Right atrium auricular region (tissue), 2 donors: ENCODE data around the gene FRY. TPM values are rescaled to one million over a fixed set of nuclear protein-coding genes. Genes with fewer than 3 reads are reported as not detected.

Experiments used
- DNase-seq: peaks from one replicate; pipeline ENCODE4 v3.0.0-alpha.2; 2019; ENCODE audit warnings: low spot score
- H3K27ac ChIP-seq, 2 donors: fragments of 200-600 bp; sonication (generic); 1 replicate in 1 of 2; 2 replicates in 1 of 2; pipeline ENCODE4 v1.5.1; 2016 to 2019
- H3K27me3 ChIP-seq, 2 donors: fragments of 200-600 bp; sonication (generic); one replicate each; pipeline versions ENCODE4 v1.5.1 to v1.6.0; 2017 to 2019
- H3K36me3 ChIP-seq: fragments of 200-600 bp; sonication (generic); one replicate; pipeline ENCODE4 v1.5.1; 2016
- H3K4me1 ChIP-seq, 2 donors: fragments of 200-600 bp; sonication (generic); one replicate each; pipeline versions ENCODE4 v1.5.1 to v1.6.0; 2017 to 2019
- H3K4me3 ChIP-seq, 2 donors: fragments of 200-600 bp; sonication (generic); 1 replicate in 1 of 2; 2 replicates in 1 of 2; pipeline ENCODE4 v1.5.1; 2017 to 2019; ENCODE audit warnings: mild to moderate bottlenecking in 1 of 2, moderate library complexity in 1 of 2
- H3K9me3 ChIP-seq, 2 donors: fragments of 200-600 bp; sonication (generic); one replicate each; pipeline ENCODE4 v1.5.1; 2019
- total RNA-seq, 2 donors: library from RNA; depleted of rRNA; stranded (reverse); fragments of >200 nt; gene quantifications; one replicate each; pipeline ENCODE4 v1.1.0, GENCODE V29; 2016
- TF ChIP-seq, protein P1 (sequence below), 2 donors: fragments of 200-600 bp; sonication (generic); IDR thresholded peaks; one replicate each; pipeline ENCODE4 v1.5.1; 2019; ENCODE audit warnings: antibody characterized with exemption in 2 of 2

Gene FRY
- total RNA-seq, 2 donors from 2014 or later = 94.8 to 183 TPM

- peaks cover 0 to 42% of the 10 kb centered on the region in 2 donors for H3K4me1 ChIP-seq
- no peaks in the 10 kb centered on the region for H3K9me3 ChIP-seq
- H3K36me3 ChIP-seq = peaks cover 4% of the 10 kb centered on the region
Measured at GRCh38 chr13:32254916-32255723, 223.5 kb downstream of the FRY start.

GRCh38 chr13:32255724-32256109 is 224.1 kb downstream of the FRY start:
- TF ChIP-seq, protein P1, sequence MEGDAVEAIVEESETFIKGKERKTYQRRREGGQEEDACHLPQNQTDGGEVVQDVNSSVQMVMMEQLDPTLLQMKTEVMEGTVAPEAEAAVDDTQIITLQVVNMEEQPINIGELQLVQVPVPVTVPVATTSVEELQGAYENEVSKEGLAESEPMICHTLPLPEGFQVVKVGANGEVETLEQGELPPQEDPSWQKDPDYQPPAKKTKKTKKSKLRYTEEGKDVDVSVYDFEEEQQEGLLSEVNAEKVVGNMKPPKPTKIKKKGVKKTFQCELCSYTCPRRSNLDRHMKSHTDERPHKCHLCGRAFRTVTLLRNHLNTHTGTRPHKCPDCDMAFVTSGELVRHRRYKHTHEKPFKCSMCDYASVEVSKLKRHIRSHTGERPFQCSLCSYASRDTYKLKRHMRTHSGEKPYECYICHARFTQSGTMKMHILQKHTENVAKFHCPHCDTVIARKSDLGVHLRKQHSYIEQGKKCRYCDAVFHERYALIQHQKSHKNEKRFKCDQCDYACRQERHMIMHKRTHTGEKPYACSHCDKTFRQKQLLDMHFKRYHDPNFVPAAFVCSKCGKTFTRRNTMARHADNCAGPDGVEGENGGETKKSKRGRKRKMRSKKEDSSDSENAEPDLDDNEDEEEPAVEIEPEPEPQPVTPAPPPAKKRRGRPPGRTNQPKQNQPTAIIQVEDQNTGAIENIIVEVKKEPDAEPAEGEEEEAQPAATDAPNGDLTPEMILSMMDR (IDR thresholded peaks at IDR 0.05) = no peak
- DNase-seq = no peak
- Histone ChIP-seq H3K4me1 (peaks cover 0 to 48% of the 10 kb centered on the region in 2 donors), H3K27ac (peak overlapping the region; percentile 79 to 87), H3K36me3 (peaks cover 4% of the 10 kb centered on the region), H3K9me3 (no peaks in the 10 kb centered on the region), H3K4me3 (peak overlapping the region; percentile 11 to 38), H3K27me3 (no peaks in the 10 kb centered on the region)

More at GRCh38 chr13:32254916-32255723, 223.5 kb downstream of the FRY start:
- peak overlapping the region; percentile 79 to 87 for H3K27ac ChIP-seq
- H3K4me3 ChIP-seq = peak overlapping the region; percentile 11 to 38
- DNase-seq = no peak
- TF ChIP-seq, protein P1 (IDR thresholded peaks at IDR 0.05) = no peak
- no peaks in the 10 kb centered on the region for H3K27me3 ChIP-seq

GRCh38 chr13:32256243-32256642 is 224.7 kb downstream of the FRY start:
- TF ChIP-seq, protein P1 (IDR thresholded peaks at IDR 0.05) = no peak

GRCh38 chr13:32257649-32258048 is 226.1 kb downstream of the FRY start:
- no peaks in the 10 kb centered on the region for H3K27me3 ChIP-seq
- peaks cover 0 to 64% of the 10 kb centered on the region in 2 donors for H3K4me1 ChIP-seq
- peaks cover 4% of the 10 kb centered on the region for H3K36me3 ChIP-seq
- no peak for DNase-seq
- no peaks in the 10 kb centered on the region for H3K9me3 ChIP-seq
- TF ChIP-seq, protein P1 (IDR thresholded peaks at IDR 0.05) = no peak
- no peak overlapping the region for H3K4me3 ChIP-seq
- peak overlapping the region in 1 of 2 donors; percentile 87 for H3K27ac ChIP-seq

More at GRCh38 chr13:32256243-32256642, 224.7 kb downstream of the FRY start:
- no peaks in the 10 kb centered on the region for H3K27me3 ChIP-seq
- H3K4me1 ChIP-seq = peaks cover 0 to 53% of the 10 kb centered on the region in 2 donors
- no peaks in the 10 kb centered on the region for H3K9me3 ChIP-seq
- peak overlapping the region; percentile 79 to 87 for H3K27ac ChIP-seq
- peaks cover 4% of the 10 kb centered on the region for H3K36me3 ChIP-seq
- DNase-seq = no peak
- H3K4me3 ChIP-seq = peak overlapping the region in 1 of 2 donors; percentile 38

DNA sequence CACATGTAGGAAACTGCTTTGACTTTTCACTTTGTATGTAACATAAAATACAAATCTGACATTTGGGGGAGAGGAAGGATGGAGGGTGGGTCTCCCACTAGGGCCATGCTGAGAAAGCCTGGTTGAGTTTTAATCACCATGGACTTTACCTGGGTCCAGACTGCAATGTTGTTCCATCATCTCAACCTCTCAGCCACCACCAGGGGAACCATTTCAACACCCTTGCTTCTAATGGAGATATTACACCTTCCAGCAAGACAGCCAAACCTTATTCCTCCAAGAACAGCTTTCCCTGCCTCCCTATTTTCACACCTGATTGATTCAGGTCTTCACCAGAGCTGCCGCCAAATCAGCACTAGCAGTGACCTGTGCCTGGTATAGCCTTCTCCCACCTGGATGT is 227.5 kb downstream of the FRY start:
- Histone ChIP-seq H3K27me3 (no peaks in the 10 kb centered on the region), H3K36me3 (peaks cover 4% of the 10 kb centered on the region), H3K4me1 (peaks cover 0 to 60% of the 10 kb centered on the region in 2 donors), H3K27ac (peak overlapping the region in 1 of 2 donors; percentile 86), H3K4me3 (no peak overlapping the region), H3K9me3 (no peaks in the 10 kb centered on the region)
- TF ChIP-seq, protein P1 (IDR thresholded peaks at IDR 0.05) = peak in 1 of 2 donors; percentile 37
- DNase-seq = no peak
